Uterus (tissue), 4 donors: ENCODE data around the gene PSMB5. TPM values are rescaled to one million over a fixed set of nuclear protein-coding genes. Genes with fewer than 3 reads are reported as not detected.
"Not testable (repeated sequence)": the region's sequence is repeated elsewhere in the genome, so short reads cannot be mapped to it uniquely, and the experiment has no call there.

Experiments
- DNase-seq, 2 donors: peaks; one replicate each; pipeline ENCODE4 v3.0.0-alpha.2; 2019 to 2020
- H3K27ac ChIP-seq, 2 donors: fragments of 200-600 bp; sonication (generic); 1 replicate in 1 of 2; 2 replicates in 1 of 2; pipeline ENCODE4 v1.5.1; 2016 to 2018
- H3K27me3 ChIP-seq, 2 donors: fragments of 200-600 bp; sonication (generic); one replicate each; pipeline ENCODE4 v1.5.1; 2018 to 2019; ENCODE audit warnings: control low read depth in 1 of 2
- H3K36me3 ChIP-seq, 2 donors: fragments of 200-600 bp; sonication (generic); one replicate each; pipeline ENCODE4 v1.5.1; 2019; ENCODE audit warnings: control low read depth in 1 of 2
- H3K4me1 ChIP-seq, 2 donors: fragments of 200-600 bp; sonication (generic); one replicate each; pipeline ENCODE4 v1.5.1; 2018 to 2019; ENCODE audit warnings: control low read depth in 1 of 2
- H3K4me3 ChIP-seq, 2 donors: fragments of 200-600 bp; sonication (generic); 1 replicate in 1 of 2; 2 replicates in 1 of 2; pipeline ENCODE4 v1.5.1; 2018 to 2019; ENCODE audit warnings: mild to moderate bottlenecking in 1 of 2
- H3K9me3 ChIP-seq, 2 donors: fragments of 200-600 bp; sonication (generic); one replicate each; pipeline ENCODE4 v1.5.1; 2019; ENCODE audit warnings: control low read depth in 1 of 2
- POLR2A ChIP-seq, 2 donors: fragments of 450-650 bp; IDR thresholded peaks; one replicate each; pipeline ENCODE4 v1.6.1; 2016; ENCODE audit warnings: antibody characterized with exemption in 2 of 2, mild to moderate bottlenecking in 1 of 2, moderate library complexity in 1 of 2
- intact Hi-C: fragments of 100-400 bp; cut with DNase I; formaldehyde crosslinking; loops from one replicate; pipeline ENCODE4 v1.15.1; 2023; ENCODE audit warnings: low total_unique reads
- total RNA-seq, 4 donors: library from RNA; depleted of rRNA in 3 of 4; stranded (reverse); fragments of >200 nt in 3 of 4; gene quantifications; one replicate each; pipeline versions ENCODE4 v1.1.0 to v1.2.4, GENCODE V29; 2014 to 2023
- TF ChIP-seq, protein P1 (sequence below), 4 experiments: fragments of 200-600 bp in 2 of 4; fragments of 450-650 bp in 2 of 4; sonication (generic) in 2 of 4; IDR thresholded peaks; one replicate each; pipeline ENCODE4 v1.5.1; 2016 to 2019; ENCODE audit warnings: antibody characterized with exemption in 4 of 4, mild to moderate bottlenecking in 2 of 4, moderate library complexity in 1 of 4
- donor health status: DM: yes; HTN: yes; CAD: no.

Gene PSMB5
- total RNA-seq, 4 donors from 2014 or later, result 18.4 to 121 (median 92.0) TPM

DNA sequence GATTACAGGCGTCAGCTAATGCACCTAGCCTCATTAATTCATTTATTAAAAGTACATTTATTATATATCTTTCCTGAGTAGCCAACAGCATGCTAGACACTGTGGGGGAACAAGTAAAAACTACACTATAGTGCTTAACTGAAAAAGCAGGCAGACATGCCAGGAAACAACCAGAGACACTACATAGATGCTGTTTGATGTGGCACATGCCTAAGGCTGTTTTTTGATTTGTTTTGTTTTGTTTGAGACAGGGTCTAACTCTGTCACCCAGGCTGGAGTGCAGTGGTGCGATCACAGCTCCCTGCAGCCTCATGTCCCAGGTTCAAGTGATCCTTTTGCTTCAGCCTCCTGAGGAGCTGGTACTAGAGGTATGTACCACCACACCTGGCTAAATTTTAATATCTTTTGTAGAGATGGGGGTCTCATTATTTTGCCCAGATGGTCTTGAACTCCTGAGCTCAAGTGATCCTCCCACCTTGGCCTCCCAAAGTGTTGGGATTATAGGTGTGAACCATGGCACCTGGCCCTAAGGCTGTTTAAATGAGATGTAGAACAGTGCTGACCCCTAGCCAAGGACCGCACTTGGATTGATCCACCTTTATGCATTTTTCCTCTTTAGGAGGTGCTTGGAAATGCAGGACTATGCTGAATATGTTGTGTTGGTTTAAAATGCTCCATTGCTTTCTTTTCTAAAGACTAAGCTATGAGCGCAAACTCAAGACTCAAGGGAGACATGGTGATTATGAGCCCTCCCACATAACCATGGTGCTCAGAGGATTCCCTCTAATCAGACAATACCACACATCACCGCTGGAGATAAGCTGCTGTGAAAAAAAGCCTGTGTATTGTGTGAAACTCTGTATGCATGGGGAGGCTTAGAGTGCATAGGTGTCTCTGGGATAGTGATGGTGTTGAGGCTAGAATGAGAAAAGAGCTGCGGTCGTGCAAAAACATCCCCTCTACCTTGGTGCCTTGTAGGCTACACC lies 14.3 kb downstream of the PSMB5 start:
- intact Hi-C loops, result no loop called here
- Histone ChIP-seq H3K4me1 (no peaks in the 10 kb centered on the region), H3K9me3 (no peaks in the 10 kb centered on the region), H3K27me3 (no peaks in the 10 kb centered on the region), H3K4me3 (no peak overlapping the region), H3K36me3 (no peaks in the 10 kb centered on the region), H3K27ac (no peak overlapping the region)
- TF ChIP-seq POLR2A (IDR thresholded peaks at IDR 0.05), result no peak
- TF ChIP-seq, protein P1, sequence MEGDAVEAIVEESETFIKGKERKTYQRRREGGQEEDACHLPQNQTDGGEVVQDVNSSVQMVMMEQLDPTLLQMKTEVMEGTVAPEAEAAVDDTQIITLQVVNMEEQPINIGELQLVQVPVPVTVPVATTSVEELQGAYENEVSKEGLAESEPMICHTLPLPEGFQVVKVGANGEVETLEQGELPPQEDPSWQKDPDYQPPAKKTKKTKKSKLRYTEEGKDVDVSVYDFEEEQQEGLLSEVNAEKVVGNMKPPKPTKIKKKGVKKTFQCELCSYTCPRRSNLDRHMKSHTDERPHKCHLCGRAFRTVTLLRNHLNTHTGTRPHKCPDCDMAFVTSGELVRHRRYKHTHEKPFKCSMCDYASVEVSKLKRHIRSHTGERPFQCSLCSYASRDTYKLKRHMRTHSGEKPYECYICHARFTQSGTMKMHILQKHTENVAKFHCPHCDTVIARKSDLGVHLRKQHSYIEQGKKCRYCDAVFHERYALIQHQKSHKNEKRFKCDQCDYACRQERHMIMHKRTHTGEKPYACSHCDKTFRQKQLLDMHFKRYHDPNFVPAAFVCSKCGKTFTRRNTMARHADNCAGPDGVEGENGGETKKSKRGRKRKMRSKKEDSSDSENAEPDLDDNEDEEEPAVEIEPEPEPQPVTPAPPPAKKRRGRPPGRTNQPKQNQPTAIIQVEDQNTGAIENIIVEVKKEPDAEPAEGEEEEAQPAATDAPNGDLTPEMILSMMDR (IDR thresholded peaks at IDR 0.05), result no peak
- no peak for DNase-seq

DNA sequence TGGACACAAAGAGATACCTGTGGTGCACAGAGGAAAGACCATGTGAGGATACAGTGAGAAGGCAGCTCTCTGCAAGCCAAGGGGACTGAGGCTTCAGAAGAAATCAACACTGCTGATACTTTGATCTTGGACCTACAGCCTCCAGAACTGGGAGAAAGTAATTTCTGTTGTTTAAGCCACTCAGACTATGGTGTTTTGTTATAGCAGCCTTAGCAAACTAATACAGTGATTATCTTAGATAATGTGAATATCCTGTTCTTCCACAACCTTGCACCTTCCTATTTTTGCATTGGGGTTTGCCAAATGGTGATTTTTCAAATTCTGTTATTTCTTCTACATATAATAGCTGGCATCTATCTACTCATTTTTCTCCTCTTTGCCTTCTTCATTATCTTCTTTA lies 16.6 kb downstream of the PSMB5 start:
- intact Hi-C loops, result no loop called here
- no peak overlapping the region for H3K4me3 ChIP-seq

DNA sequence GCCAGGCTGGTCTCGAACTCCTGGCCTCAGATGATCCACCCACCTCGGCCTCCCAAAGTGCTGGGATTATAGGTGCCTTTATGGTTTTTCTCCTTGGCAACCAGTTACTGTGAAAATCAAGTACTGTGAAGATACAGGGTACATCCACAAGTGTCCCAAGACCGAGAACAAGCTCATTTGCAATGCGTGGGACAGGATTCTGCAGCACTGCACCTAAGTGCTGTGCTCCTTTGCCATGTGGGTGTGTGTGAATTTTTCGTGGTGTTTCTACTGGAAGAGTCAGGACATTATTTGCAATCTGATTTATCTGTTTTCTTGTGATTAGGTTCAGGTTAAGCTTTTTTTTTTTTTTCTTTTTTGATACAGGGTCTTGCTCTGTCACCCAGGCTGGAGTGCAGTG lies 17.6 kb downstream of the PSMB5 start:
- TF ChIP-seq POLR2A (IDR thresholded peaks at IDR 0.05), result no peak
- TF ChIP-seq, protein P1 (IDR thresholded peaks at IDR 0.05), result no peak
- H3K9me3 ChIP-seq, result no peaks in the 10 kb centered on the region
- no peak overlapping the region for H3K4me3 ChIP-seq
- no peak overlapping the region for H3K27ac ChIP-seq
- no peaks in the 10 kb centered on the region for H3K27me3 ChIP-seq
- intact Hi-C loops, result no loop called here
- H3K36me3 ChIP-seq, result no peaks in the 10 kb centered on the region
- H3K4me1 ChIP-seq, result no peaks in the 10 kb centered on the region
- DNase-seq, result no peak

More for the DNA sequence above, 16.6 kb downstream of the PSMB5 start:
- TF ChIP-seq, protein P1 (IDR thresholded peaks at IDR 0.05), result no peak
- TF ChIP-seq POLR2A (IDR thresholded peaks at IDR 0.05), result no peak
- no peaks in the 10 kb centered on the region for H3K36me3 ChIP-seq
- H3K4me1 ChIP-seq, result no peaks in the 10 kb centered on the region
- no peak overlapping the region for H3K27ac ChIP-seq
- DNase-seq, result no peak
- no peaks in the 10 kb centered on the region for H3K27me3 ChIP-seq
- no peaks in the 10 kb centered on the region for H3K9me3 ChIP-seq

DNA sequence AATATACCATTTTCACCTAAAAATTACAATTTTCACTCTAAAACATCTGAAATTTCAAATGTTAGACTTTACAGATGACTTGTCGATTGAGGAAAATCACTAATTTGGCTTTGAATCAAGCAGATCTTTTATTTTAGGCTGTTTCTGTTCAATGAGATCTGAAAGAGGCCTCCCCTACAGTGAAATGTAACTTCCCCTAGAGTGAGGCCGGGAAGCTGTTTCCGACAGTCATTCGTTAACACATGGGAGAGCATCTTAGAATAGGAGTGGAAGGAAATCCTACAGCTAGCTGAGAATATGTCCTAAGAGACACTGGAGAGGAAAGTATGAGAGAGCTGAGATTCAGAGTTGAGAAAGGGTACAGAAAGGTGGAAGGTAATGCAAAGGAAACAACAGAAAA lies 19.1 kb downstream of the PSMB5 start:
- TF ChIP-seq, protein P1 (IDR thresholded peaks at IDR 0.05), result no peak
- TF ChIP-seq POLR2A (IDR thresholded peaks at IDR 0.05), result no peak
- Histone ChIP-seq H3K36me3 (no peaks in the 10 kb centered on the region), H3K27me3 (no peaks in the 10 kb centered on the region), H3K27ac (no peak overlapping the region), H3K4me3 (no peak overlapping the region), H3K4me1 (no peaks in the 10 kb centered on the region), H3K9me3 (no peaks in the 10 kb centered on the region)
- no peak for DNase-seq
- intact Hi-C loops, result no loop called here

DNA sequence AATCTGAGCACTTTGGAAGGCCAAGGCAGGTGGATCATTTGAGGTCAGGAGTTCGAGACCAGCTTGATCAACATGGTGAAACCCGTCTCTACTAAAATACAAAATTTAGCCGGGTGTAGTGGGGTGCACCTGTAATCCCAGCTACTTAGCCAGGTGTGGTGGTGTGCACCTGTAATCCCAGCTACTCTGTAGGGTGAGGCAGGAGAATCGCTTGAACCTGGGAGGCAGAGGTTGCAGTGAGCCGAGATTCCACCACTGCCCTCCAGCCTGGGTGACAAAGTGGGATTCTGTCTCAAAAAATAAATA lies 21.0 kb downstream of the PSMB5 start:
- DNase-seq, intact Hi-C loops, H3K9me3 ChIP-seq, H3K36me3 ChIP-seq, H3K27me3 ChIP-seq, H3K4me3 ChIP-seq, H3K4me1 ChIP-seq, H3K27ac ChIP-seq: not testable (repeated sequence)
